IMR-90 (cell line): ENCODE measurements around the gene SV2B. TPM values are rescaled to one million over a fixed set of nuclear protein-coding genes. Genes with fewer than 3 reads are reported as not detected.

Experiments
- ATAC-seq: fragments of 200-7000 bp; cut with Tn5 transposase; 2 replicates; pipeline ENCODE4 v1.9.1; 2020; ENCODE audit warnings: low read depth, mild to moderate bottlenecking, moderate library complexity
- BruUV-seq: library from RNA; stranded (reverse); fragments of 400-500 nt; replicated peaks from 2 replicates; lab custom pipeline; 2021; lab: Mats Ljungman, UMichigan
- CTCF ChIA-PET: fragments of 300-600 bp; formaldehyde crosslinking; extraction: SDS; loops from one replicate; lab custom pipeline; 2021; ENCODE audit warnings: antibody characterized with exemption; lab: Yijun Ruan, JAX
- POLR2A ChIA-PET: fragments of 300-600 bp; sonication (Branson Sonifier 250); formaldehyde crosslinking; loops from one replicate; lab custom pipeline; 2022; ENCODE audit warnings: antibody characterized with exemption; ENCODE audit not compliant: unreplicated experiment; lab: Charles Lee
- DNase-seq: peaks from one replicate; pipeline ENCODE4 v3.0.0; 2013
- H2AFZ ChIP-seq: replicated peaks from 2 replicates; pipeline ENCODE3; 2013; ENCODE audit warnings: low read length, mild to moderate bottlenecking; ENCODE audit not compliant: poor library complexity
- H2AK5ac ChIP-seq: 2 replicates; pipeline ENCODE4 v1.6.1; 2013; ENCODE audit warnings: low read depth, low read length, inconsistent platforms
- H2AK9ac ChIP-seq: replicated peaks from 2 replicates; pipeline ENCODE3; 2013; ENCODE audit warnings: mild to moderate bottlenecking, low read depth, low read length, moderate library complexity; ENCODE audit not compliant: poor library complexity
- H2BK120ac ChIP-seq: 2 replicates; pipeline ENCODE4 v1.6.1; 2013; ENCODE audit warnings: low read depth, low read length, inconsistent platforms
- H2BK15ac ChIP-seq: 3 replicates; pipeline ENCODE4 v1.6.1; 2013; ENCODE audit warnings: low read depth, low read length, inconsistent platforms
- H2BK20ac ChIP-seq: 2 replicates; pipeline ENCODE4 v1.6.1; 2013; ENCODE audit warnings: low read depth, mild to moderate bottlenecking, inconsistent platforms, low read length, moderate library complexity
- H2BK5ac ChIP-seq: 2 replicates; pipeline ENCODE4 v1.6.1; 2013; ENCODE audit warnings: mild to moderate bottlenecking, low read depth, low read length, inconsistent platforms; ENCODE audit not compliant: poor library complexity, severe bottlenecking
- H3K14ac ChIP-seq: replicated peaks from 2 replicates; pipeline ENCODE4 v1.6.1; 2013; ENCODE audit warnings: low read depth, low read length, inconsistent platforms
- H3K18ac ChIP-seq: 2 replicates; pipeline ENCODE4 v1.6.1; 2013; ENCODE audit warnings: low read depth, low read length, control low read depth
- H3K23ac ChIP-seq: 2 replicates; pipeline ENCODE4 v1.6.1; 2013; ENCODE audit warnings: low read depth, low read length, inconsistent platforms
- H3K27ac ChIP-seq: 2 replicates; pipeline ENCODE4 v1.5.1; 2013; ENCODE audit warnings: mild to moderate bottlenecking, control low read depth, low read length; ENCODE audit not compliant: insufficient read depth
- H3K27me3 ChIP-seq: 2 replicates; pipeline ENCODE4 v1.6.1; 2013; ENCODE audit warnings: low read length; ENCODE audit not compliant: control insufficient read depth, insufficient read depth
- H3K36me3 ChIP-seq: 2 replicates; pipeline ENCODE4 v1.6.1; 2013; ENCODE audit warnings: low read length, mixed read lengths; ENCODE audit not compliant: control insufficient read depth, insufficient read depth
- H3K4ac ChIP-seq: 2 replicates; pipeline ENCODE4 v1.6.1; 2013; ENCODE audit warnings: low read depth, low read length, inconsistent platforms
- H3K4me1 ChIP-seq: 2 replicates; pipeline ENCODE4 v1.6.1; 2013; ENCODE audit warnings: low read length, mixed read lengths; ENCODE audit not compliant: control insufficient read depth, insufficient read depth
- H3K4me2 ChIP-seq: 2 replicates; pipeline ENCODE4 v1.6.1; 2013; ENCODE audit warnings: low read depth, mild to moderate bottlenecking, control low read depth, low read length, moderate library complexity
- H3K4me3 ChIP-seq: 2 replicates; pipeline ENCODE4 v1.5.1; 2013; ENCODE audit warnings: low read depth, mild to moderate bottlenecking, control low read depth, low read length, moderate library complexity; ENCODE audit not compliant: insufficient read depth
- H3K56ac ChIP-seq: 2 replicates; pipeline ENCODE4 v1.6.1; 2013; ENCODE audit warnings: low read length, inconsistent platforms; ENCODE audit not compliant: insufficient read depth; ENCODE audit errors: extremely low read depth
- H3K79me1 ChIP-seq, 2 experiments: 2 replicates each; pipeline ENCODE4 v1.6.1; 2013; ENCODE audit warnings: low read length in 2 of 2, inconsistent platforms in 1 of 2, low read depth in 1 of 2
- H3K9ac ChIP-seq: 2 replicates; pipeline ENCODE4 v1.6.1; 2013; ENCODE audit warnings: low read depth, low read length, control low read depth
- H3K9me1 ChIP-seq: 2 replicates; pipeline ENCODE4 v1.6.1; 2013; ENCODE audit warnings: low read length, inconsistent platforms; ENCODE audit not compliant: insufficient read depth
- H3K9me3 ChIP-seq: 2 replicates; pipeline ENCODE4 v1.6.1; 2013; ENCODE audit warnings: low read length; ENCODE audit not compliant: control insufficient read depth, insufficient read depth
- H4K20me1 ChIP-seq: 2 replicates; pipeline ENCODE4 v1.6.1; 2013; ENCODE audit warnings: low read length, inconsistent platforms; ENCODE audit not compliant: insufficient read depth
- H4K5ac ChIP-seq: 2 replicates; pipeline ENCODE4 v1.6.1; 2013; ENCODE audit warnings: mild to moderate bottlenecking, low read depth, low read length, control low read depth
- H4K8ac ChIP-seq, 2 experiments: 2 replicates each; pipeline ENCODE4 v1.6.1; 2013; ENCODE audit warnings: low read depth in 2 of 2, low read length in 2 of 2, control low read depth in 1 of 2, inconsistent platforms in 1 of 2
- H4K91ac ChIP-seq: 2 replicates; pipeline ENCODE4 v1.6.1; 2013; ENCODE audit warnings: low read depth, low read length, inconsistent platforms; ENCODE audit not compliant: insufficient read depth
- CTCF ChIP-seq: conservative IDR thresholded peaks from 2 replicates; pipeline ENCODE4 v1.5.1; 2012; ENCODE audit warnings: mild to moderate bottlenecking, low read depth, low read length, improper control_type of control experiment
- FOS ChIP-seq: fragments of 150-350 bp; IDR thresholded peaks from 2 replicates; pipeline ENCODE4 v1.6.1; 2016; ENCODE audit warnings: low read depth, low read length
- RCOR1 ChIP-seq: IDR thresholded peaks from 2 replicates; pipeline ENCODE4 v1.6.1; 2012; ENCODE audit warnings: mild to moderate bottlenecking, low read length, improper control_type of control experiment; ENCODE audit not compliant: insufficient replicate concordance
- WGBS, 2 experiments: methylation state at CpG; one replicate each; pipeline versions ENCODE4 v1.1.5 to v1.1.7; 2013; ENCODE audit warnings: missing lambda C conversion rate in 2 of 2; ENCODE audit not compliant: insufficient read length in 1 of 2; ENCODE audit errors: extremely low coverage in 2 of 2; 5-methylcytosine and 5-hydroxymethylcytosine counted together
- dilution Hi-C: fragments of 300-500 bp; cut with HindIII; formaldehyde crosslinking; loops from one replicate; pipeline ENCODE4 v1.14.3; 2018; ENCODE audit warnings: low sequenced_read_pairs; ENCODE audit not compliant: unreplicated experiment
- in situ Hi-C: fragments of 300-500 bp; cut with MboI; formaldehyde crosslinking; loops from 3 replicates; pipeline ENCODE4 v1.14.3; 2019; ENCODE audit warnings: low sequenced_read_pairs, inconsistent platforms, mixed read lengths
- intact Hi-C: fragments of 100-400 bp; cut with micrococcal nuclease; formaldehyde crosslinking; loops from 2 replicates; pipeline ENCODE4 v1.10.0; 2022
- polyA plus RNA-seq, 3 experiments: library from polyadenylated mRNA; depleted of rRNA; stranded (reverse); fragments of >200 nt; gene quantifications; 2 replicates each; pipeline ENCODE4 v1.2.3, GENCODE V29; 2012; ENCODE audit warnings: low replicate concordance in 1 of 3
- total RNA-seq: library from RNA; depleted of rRNA; stranded (reverse); fragments of >200 nt; gene quantifications from 2 replicates; pipeline ENCODE4 v1.2.3, GENCODE V29; 2012

The SV2B gene
- total and polyA plus RNA-seq, 2 of the 4 experiments (the other 2 are of a cell fraction), result not detected

GRCh38 chr15:91252756-91253155, 152.7 kb downstream of the SV2B start:
- 0% methylated on average over 1 of the region's 2 CpGs; no CpG with 5 or more reads in 1 of the 2 experiments for WGBS, 2 experiments
- 0 out of 2 replicates have a peak, but pooled peaks cover 1% of the 10 kb centered on the region for H3K27me3 ChIP-seq
- no TSS peak for BruUV-seq
- no peak overlapping the region for H2BK20ac ChIP-seq
- H2AFZ ChIP-seq, result no peak overlapping the region
- H3K4me2 ChIP-seq, result no peak overlapping the region
- H3K4me3 ChIP-seq, result no peak overlapping the region
- no peak overlapping the region for H2BK5ac ChIP-seq
- H3K56ac ChIP-seq, result no peak overlapping the region
- H3K18ac ChIP-seq, result no peak overlapping the region
- no peak overlapping the region for H3K4ac ChIP-seq
- in situ Hi-C loops (no loop called here), dilution Hi-C loops (loop anchor here (25.0 kb wide), 1 partner anchor 190 kb away; no protein-coding TSS in a partner anchor), intact Hi-C loops (no loop called here)
- TF ChIP-seq FOS (no peak), CTCF (no peak), RCOR1 (no peak)
- no peaks in the 10 kb centered on the region for H3K4me1 ChIP-seq
- no peak overlapping the region for H4K91ac ChIP-seq
- H4K5ac ChIP-seq, result no peak overlapping the region
- no peak overlapping the region for H2BK15ac ChIP-seq
- H2AK9ac ChIP-seq, result no peak overlapping the region
- no peak overlapping the region for H2AK5ac ChIP-seq
- H4K20me1 ChIP-seq, result no peaks in the 10 kb centered on the region
- DNase-seq (no peak), ATAC-seq (no peak)
- CTCF ChIA-PET, result no interaction called here
- POLR2A ChIA-PET, result no interaction called here
- H3K79me1 ChIP-seq, result no peaks in the 10 kb centered on the region
- H3K9me1 ChIP-seq, result no peaks in the 10 kb centered on the region
- no peak overlapping the region for H4K8ac ChIP-seq
- H3K9ac ChIP-seq, result no peak overlapping the region
- no peaks in the 10 kb centered on the region for H3K9me3 ChIP-seq
- no peak overlapping the region for H3K27ac ChIP-seq
- H3K36me3 ChIP-seq, result no peaks in the 10 kb centered on the region
- no peak overlapping the region for H2BK120ac ChIP-seq
- no peak overlapping the region for H3K14ac ChIP-seq
- H3K23ac ChIP-seq, result no peak overlapping the region
